Prostate gland (tissue), 2 donors: ENCODE results near the gene B4GALNT2.

Experiments
- CTCF ChIP-seq, 4 experiments: fragments of 200-600 bp in 2 of 4; fragments of 450-650 bp in 2 of 4; sonication (generic) in 2 of 4; IDR thresholded peaks; 1 replicate in 3 of 4; 2 replicates in 1 of 4; pipeline ENCODE4 v1.5.1; 2016 to 2019; ENCODE audit warnings: antibody characterized with exemption in 4 of 4, mild to moderate bottlenecking in 2 of 4, moderate library complexity in 2 of 4
- POLR2A ChIP-seq: fragments of 450-650 bp; IDR thresholded peaks from one replicate; pipeline ENCODE4 v1.6.1; 2016; ENCODE audit warnings: antibody characterized with exemption, mild to moderate bottlenecking
- POLR2AphosphoS5 ChIP-seq: sonication (generic); formaldehyde crosslinking; IDR thresholded peaks from one replicate; pipeline ENCODE4 v1.6.1; 2017; ENCODE audit warnings: antibody characterized with exemption

- TF ChIP-seq CTCF (IDR thresholded peaks at IDR 0.05) = no peak
- no peak for TF ChIP-seq POLR2AphosphoS5
- no peak for TF ChIP-seq POLR2A
Measured at GRCh38 chr17:49170216-49170615, 37.6 kb downstream of the B4GALNT2 start.
